GM04504 (cell line): ENCODE data around the gene IMPACT.
A peak's percentile ranks its signal among the peaks of the same experiment; 100 is the strongest.

Experiments
- DNase-seq: peaks from one replicate; pipeline ENCODE4 v3.0.0-alpha.2; 2012; ENCODE audit warnings: low read depth

Gene IMPACT

DNA sequence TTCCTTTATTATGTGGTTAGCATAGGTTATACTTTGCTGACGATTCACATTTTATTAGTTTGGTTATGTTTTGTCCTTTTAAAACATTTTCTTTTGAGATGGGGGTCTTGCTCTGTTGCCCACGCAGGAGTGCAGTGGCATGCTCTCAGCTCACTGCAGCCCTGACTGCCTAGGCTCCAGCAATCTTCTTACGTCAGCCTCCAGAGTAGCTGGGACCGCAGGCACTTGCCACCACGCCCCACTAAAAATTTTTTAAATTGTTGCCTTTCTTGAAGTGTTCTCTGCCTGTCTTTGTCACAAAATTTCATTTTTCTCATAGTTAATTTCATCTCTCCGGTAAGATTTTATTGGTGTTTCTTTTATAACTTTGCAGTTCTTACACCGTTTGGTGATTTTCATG lies 52.9 kb downstream of the IMPACT start:
- no peak for DNase-seq

DNA sequence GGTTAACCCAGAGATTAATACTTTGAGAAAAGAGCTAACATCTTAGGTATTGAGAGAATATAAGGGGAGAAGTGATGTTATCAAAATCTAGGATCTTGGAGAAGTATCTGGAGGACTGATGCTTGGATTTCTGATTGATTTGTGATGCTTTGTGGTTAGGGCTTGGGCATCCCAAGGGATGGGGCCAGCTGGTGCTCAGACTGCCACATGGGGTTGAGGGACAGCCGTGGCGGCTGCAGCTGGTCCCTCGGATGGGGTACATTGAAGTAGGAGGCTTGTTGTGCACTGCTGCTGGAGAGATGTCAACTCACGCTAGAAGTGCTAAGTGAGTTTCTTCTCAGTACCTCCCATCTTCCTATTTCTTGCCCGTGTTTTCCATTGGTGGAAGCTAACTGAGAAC lies 56.4 kb downstream of the IMPACT start:
- no peak for DNase-seq

DNA sequence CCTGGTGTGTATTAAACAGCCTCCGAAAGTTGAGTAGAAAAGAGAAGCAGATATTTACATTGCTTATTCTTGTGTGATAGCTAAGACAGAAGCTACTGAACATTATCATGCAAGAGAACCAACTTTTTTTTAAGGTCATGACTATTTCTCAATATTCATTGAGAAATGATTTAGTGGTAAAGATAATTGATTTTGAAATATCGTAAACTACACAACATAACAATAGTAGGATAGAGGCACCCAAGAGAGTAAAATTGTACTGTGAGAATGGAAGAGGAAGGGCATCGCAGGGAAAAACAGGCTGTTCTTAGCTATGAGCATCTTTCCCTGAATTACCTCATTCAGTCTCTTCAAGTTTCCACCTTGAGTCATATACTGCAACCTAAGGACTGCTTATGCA lies 59.2 kb downstream of the IMPACT start:
- DNase-seq = no peak

DNA sequence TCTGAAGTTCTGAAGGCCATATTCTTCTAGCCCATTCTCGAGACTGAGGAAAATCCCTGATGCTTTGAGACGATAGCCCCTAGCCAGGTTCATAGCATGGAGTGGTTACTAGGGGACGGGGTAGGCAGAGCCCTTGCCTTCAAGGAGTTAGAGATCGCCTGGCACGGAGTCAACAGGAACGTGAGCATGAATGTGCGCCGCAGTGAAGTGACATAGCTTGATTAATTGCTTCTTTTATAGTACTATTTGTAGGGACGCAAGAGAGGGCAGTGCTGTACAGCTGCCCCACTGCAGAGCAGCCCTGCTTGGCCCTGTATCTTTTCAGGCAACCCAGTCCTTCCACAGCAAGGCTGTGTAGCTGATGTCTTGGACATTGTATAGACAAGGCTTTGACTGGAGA lies 60.2 kb downstream of the IMPACT start:
- DNase-seq = no peak

DNA sequence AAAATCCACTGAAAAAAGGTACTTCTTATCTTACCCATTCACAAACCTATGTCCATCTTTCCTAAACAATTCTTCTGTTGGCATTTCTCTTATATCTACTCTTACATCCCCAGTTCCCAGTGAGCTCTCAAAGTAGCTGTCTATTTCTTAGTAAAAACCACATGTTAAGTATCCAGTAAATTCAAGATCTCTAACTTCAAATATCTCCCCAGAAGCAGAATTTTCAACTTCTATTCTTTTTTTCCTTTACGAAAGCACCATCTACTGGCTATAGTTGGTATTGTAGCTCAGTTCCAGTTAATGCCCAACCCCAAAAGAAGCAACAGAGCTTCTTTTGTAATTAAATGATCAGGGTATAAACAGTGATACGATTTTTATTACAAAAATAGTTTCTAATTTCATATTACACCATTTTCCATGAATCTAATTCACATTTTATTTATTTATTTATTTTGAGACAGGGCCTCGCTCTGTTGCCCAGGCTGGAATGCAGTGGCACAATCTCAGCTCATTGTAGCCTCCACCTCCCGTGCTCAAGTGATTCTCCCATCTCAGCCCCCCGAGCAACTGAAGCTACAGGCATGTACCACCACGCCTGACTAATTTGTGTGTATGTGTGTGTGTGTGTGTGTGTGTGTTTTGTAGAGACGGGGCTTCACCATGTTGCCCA lies 62.5 kb downstream of the IMPACT start:
- DNase-seq = no peak

DNA sequence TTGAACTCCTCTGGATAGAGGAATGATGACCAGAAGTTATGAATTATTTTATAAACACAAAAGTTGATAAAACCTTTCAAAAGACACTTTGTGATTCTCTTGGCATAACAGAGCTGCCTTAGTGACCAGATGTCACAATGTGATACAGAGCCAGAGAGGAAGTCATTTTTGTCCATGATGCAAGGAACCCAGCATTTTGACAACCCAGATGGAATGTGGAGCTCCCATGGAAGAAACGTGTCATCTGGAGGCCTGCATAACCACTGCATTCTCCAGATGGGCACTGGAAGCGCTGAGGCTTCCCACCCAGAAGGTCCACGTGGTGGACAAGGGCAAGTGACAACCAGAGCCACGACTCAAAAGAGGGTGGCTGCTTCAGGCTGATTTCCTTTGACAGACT lies 64.1 kb downstream of the IMPACT start:
- DNase-seq = no peak

DNA sequence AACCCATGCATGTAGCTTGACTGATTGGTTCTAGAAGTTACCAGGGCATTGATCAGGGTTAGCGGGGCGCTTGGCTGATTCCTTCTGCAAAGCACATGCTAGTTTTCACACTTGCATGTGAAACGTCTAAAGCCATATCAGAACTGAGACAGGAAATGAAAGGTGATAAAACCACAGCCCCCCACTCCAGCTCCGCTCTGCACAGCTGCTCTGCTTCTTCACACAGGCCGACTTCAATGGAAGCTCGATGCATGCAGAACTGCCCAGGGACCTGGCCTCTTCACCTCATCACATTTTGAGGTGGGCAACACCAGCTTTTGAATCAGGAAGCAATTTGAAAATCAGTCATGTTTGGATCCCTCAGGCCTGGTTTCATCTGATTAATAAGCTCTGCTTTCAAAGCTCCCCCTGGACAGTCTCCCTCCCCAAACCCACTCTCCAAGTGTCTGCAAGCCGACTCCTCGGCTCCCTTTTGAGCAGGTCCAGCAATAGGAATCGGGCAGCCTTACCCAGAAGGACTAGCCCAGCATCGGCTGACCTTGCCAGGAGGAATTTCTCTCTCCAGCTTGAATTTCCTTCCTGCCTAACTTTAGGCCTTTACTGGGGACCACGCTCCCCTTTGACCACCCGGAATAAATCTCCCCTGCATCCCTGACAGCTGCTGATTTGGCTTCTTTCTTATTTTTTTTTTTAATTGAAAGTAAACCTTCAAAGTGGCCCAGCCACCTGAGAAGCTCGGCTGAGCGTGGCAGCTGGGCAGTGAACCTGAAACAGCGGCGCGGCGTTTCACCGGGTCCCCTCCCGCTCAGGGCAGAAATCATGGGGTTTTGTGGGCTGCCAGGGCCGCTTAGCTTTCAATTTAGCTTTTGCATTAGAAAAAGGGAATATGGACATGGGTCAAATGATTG lies 65.7 kb downstream of the IMPACT start:
- no peak for DNase-seq

DNA sequence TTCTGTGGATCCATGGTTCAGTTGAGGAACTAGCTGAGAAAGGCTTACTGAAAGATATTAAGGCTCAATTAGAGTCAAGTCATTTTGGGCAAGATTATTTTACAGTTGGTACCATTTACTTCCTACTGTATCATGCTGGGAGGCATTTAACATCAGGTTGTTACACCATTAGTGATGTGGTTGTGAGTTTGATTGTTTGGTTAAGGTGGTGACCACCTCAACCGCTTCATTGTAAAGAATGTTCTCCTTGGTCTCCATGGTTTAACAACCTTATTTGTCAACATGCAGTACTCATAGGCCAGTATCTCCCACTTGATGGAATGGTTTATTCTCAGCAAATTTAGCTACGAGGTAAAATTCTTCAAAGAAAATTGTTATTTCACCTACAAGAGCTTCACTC lies 68.1 kb downstream of the IMPACT start:
- DNase-seq = no peak

DNA sequence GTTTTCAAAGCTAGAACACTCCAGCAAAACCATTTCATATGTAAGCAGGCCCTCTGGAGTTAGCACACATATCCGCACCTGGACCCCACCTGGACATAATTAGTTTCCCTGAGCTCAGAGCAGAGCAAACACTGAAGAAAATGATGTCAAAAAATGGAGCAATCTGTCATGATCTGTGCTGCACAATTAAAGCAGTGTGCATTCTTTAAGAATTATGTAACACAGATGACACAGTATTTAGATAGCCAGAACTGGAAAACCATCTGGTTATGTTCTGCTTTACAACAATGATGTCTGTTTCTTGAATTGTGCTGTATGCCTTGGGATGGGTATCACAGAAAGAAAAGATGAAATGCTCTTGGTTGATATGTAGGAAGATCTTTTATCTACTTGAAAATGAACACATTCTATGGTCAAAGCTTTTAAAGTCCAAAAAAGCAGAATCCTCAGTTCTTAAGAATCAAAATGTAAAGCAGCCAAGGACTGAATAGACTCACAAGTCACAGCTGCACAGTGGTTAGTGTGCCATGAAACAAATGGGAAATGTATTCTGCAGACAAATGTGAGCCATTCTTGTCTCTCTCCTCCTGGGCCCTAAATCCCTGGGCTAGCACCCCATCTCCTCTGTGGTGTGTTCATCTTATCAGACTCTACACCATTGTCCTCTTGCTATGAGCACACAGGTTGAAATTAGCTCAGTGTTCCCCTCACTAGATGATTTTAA lies 70.7 kb downstream of the IMPACT start:
- DNase-seq = peak; percentile 64

DNA sequence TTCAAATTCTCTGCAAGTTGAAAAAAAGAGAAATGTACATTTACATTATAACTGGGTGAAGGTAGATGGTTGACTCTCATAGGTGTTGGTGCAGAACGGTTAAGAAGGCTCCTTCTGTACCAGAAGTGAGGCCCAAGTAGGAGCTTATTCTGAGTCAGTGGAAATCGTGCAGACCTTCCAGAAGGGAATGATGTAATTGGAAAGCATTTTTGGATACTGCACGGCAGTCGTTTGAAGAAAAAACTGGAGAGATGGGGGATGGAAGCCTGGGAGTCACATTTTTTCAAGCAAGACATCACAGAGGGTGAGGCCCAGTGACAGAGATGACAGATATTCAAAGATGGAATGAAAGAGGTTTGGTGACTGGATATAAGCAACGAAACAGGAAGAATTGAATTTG lies 73.3 kb downstream of the IMPACT start:
- DNase-seq = peak; percentile 53

DNA sequence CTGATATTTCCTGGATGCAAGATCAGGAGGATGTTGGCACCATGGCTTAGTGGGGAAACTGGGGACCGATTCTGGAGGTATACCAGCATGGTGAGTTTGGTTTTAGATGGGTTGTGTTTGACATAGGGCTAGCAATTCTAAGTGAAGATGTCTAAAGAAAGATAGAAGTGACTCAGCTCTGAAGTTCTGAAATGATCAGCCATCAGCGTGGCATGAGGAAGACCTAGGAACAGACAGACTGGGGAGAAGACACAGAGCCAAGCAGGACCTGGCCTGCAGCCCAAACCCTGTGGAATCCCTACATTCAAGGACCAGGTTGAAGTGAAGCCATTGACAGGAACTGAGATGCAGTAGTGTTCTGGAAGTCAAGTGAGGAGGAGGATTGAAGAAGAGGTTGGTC lies 73.7 kb downstream of the IMPACT start:
- DNase-seq = no peak

DNA sequence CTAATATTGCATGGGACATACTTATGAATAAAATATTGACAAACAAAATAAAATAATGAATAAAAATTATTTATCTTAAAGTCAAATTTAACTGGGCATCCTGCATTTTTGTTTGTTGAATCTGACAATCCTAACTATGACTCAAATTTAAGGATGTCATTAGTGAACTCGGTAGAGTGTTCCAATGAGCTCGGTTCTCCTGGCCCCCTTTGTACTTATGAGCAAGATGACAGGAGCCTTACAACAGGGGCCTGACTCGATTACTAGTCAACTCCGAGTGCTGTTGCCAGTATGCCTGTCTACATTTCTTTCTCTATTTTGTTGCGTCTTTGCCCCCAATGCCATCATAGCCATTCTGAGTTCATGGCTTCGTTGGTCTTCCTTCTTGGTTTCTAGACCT lies 74.3 kb downstream of the IMPACT start:
- no peak for DNase-seq

DNA sequence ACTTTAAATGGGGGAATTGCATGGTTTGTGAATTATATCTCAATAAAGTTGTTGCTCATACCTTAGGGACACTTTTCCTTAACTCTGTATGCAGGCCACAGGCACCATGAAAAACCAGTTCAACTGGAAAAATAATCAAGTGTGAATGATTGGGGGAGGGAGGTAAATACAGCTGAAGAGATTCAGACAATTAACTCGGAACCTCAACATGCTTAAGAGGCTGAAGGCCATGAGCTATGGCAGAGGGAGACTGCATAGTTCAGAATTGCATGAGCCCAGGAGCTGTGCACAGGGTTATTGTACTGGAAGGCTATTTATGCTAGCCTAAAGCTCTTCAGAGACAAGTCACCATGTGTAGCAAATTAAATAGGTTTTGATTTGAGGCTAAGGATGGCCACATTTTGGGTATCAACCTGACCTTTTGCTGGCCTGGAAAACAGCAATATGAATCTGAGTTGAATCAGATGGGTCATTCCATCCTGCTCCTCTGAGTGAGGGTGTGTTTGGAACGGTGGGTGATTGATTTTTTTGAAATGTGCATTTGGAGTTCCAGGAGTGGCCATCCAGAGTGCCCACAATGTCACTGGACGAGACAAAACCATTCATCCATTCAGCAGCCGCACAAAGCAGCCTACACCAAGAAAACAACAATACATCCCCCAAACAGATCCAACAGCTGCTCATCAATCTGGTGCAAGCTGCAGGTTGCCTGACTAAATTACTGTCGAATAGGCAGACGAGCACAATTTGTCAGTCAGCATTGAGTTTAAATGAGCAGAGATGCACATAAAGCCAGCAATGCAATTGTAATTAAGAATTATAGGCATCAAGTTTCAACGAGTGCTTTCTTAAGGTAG lies 76.4 kb downstream of the IMPACT start:
- DNase-seq = no peak
